K562 (cell line): ENCODE results near the gene RNU6-9. TPM values are rescaled to one million over a fixed set of nuclear protein-coding genes. Genes with fewer than 3 reads are reported as not detected.

ENCODE experiments used
- ATAC-seq: fragments of 200-7000 bp; cut with Tn5 transposase; 3 replicates; pipeline ENCODE4 v1.9.1; 2020; ENCODE audit warnings: moderate library complexity
- BruUV-seq: library from RNA; stranded (reverse); fragments of 400-500 nt; replicated peaks from 2 replicates; lab custom pipeline; 2021; lab: Mats Ljungman, UMichigan
- CTCF ChIA-PET: fragments of 300-600 bp; formaldehyde crosslinking; extraction: SDS; loops from one replicate; lab custom pipeline; 2021; ENCODE audit warnings: low intra/inter-chr PET ratio; lab: Yijun Ruan, JAX
- POLR2A ChIA-PET: fragments of 300-600, 350-650 bp; sonication (Branson Sonifier 250); formaldehyde crosslinking; extraction: SDS; loops from one replicate; lab custom pipeline; 2021; ENCODE audit warnings: antibody characterized with exemption, inconsistent platforms; lab: Yijun Ruan, JAX
- DNase-seq, 4 experiments: peaks; one replicate each; pipeline versions ENCODE4 v3.0.0 to v3.0.0-alpha.2; 2011 to 2018; ENCODE audit warnings: low spot score in 3 of 4, mixed read lengths in 3 of 4; ENCODE audit errors: extremely low read depth in 1 of 4
- FAIRE-seq: peaks from 2 replicates; lab custom pipeline; 2011; peaks lifted over from hg19 to GRCh38; lab: Jason Lieb, UNC
- H2AFZ ChIP-seq: 2 replicates; pipeline ENCODE4 v1.6.0; 2011; ENCODE audit warnings: low read depth, low read length, control low read depth, inconsistent platforms
- H3K27ac ChIP-seq: fragments of 200-600 bp; 3 replicates; pipeline ENCODE4 v1.8.0; 2011; ENCODE audit warnings: low read depth, mild to moderate bottlenecking, control low read depth, inconsistent platforms, low read length, moderate library complexity, mixed read lengths; ENCODE audit errors: extremely low read depth
- H3K27me3 ChIP-seq, 2 experiments: fragments of 300-600 bp in 1 of 2; 2 replicates in 1 of 2; 3 replicates in 1 of 2; pipeline versions ENCODE4 v1.6.0 to v1.8.0; 2011; ENCODE audit warnings: inconsistent platforms in 2 of 2, low read length in 2 of 2, mild to moderate bottlenecking in 1 of 2, mixed read lengths in 1 of 2, moderate library complexity in 1 of 2; ENCODE audit not compliant: control insufficient read depth in 2 of 2, insufficient read depth in 2 of 2
- H3K36me3 ChIP-seq: fragments of 300-600 bp; 3 replicates; pipeline ENCODE4 v1.8.0; 2011; ENCODE audit warnings: mild to moderate bottlenecking, low read length, inconsistent platforms; ENCODE audit not compliant: control insufficient read depth, insufficient read depth
- H3K4me1 ChIP-seq, 2 experiments: fragments of 200-600 bp in 1 of 2; replicated peaks in 1 of 2; 2 replicates in 1 of 2; 3 replicates in 1 of 2; pipeline versions ENCODE4 v1.5.1 to v1.8.0; 2011; ENCODE audit warnings: inconsistent platforms in 2 of 2, low read length in 2 of 2, mild to moderate bottlenecking in 1 of 2, mixed read lengths in 1 of 2, moderate library complexity in 1 of 2; ENCODE audit not compliant: control insufficient read depth in 2 of 2, insufficient read depth in 2 of 2
- H3K4me2 ChIP-seq: 2 replicates; pipeline ENCODE4 v1.6.1; 2011; ENCODE audit warnings: low read length, control low read depth, inconsistent platforms, mixed read lengths; ENCODE audit not compliant: insufficient read depth
- H3K4me3 ChIP-seq: fragments of 200-600 bp; sonication (generic), shearing (Covaris generic); 2 replicates; pipeline ENCODE4 v1.5.1; 2016; ENCODE audit warnings: control low read depth, inconsistent platforms
- H3K79me2 ChIP-seq: fragments of 200-600 bp; 3 replicates; pipeline ENCODE4 v1.8.0; 2011; ENCODE audit warnings: low read length, inconsistent platforms; ENCODE audit not compliant: control insufficient read depth, insufficient read depth
- H3K9ac ChIP-seq, 2 experiments: 2 replicates each; pipeline versions ENCODE4 v1.6.0 to v1.6.1; 2011; ENCODE audit warnings: low read depth in 2 of 2, low read length in 2 of 2, control low read depth in 1 of 2, inconsistent platforms in 1 of 2, mild to moderate bottlenecking in 1 of 2, mixed read lengths in 1 of 2; ENCODE audit not compliant: insufficient read depth in 1 of 2
- H3K9me1 ChIP-seq: one replicate; pipeline ENCODE4 v1.6.0; 2011; ENCODE audit warnings: inconsistent platforms, mild to moderate bottlenecking, low read length, moderate library complexity; ENCODE audit not compliant: control insufficient read depth, insufficient read depth
- H3K9me3 ChIP-seq: replicated peaks from 2 replicates; pipeline ENCODE4 v1.5.1; 2011; ENCODE audit warnings: low read depth, low read length, inconsistent platforms; ENCODE audit not compliant: control insufficient read depth, insufficient read depth
- H4K20me1 ChIP-seq: replicated peaks from 2 replicates; pipeline ENCODE4 v1.6.1; 2011; ENCODE audit warnings: low read length, inconsistent platforms, mixed read lengths; ENCODE audit not compliant: control insufficient read depth, insufficient read depth
- C11orf30 ChIP-seq: fragments of 450-650 bp; IDR thresholded peaks from 2 replicates; pipeline ENCODE4 v1.6.1; 2016; ENCODE audit warnings: low read depth, mild to moderate bottlenecking
- CTCF ChIP-seq, 3 experiments: IDR thresholded peaks in 2 of 3; conservative IDR thresholded peaks in 1 of 3; 2 replicates each; pipeline ENCODE4 v1.5.1; 2011 to 2012; ENCODE audit warnings: low read length in 3 of 3, mild to moderate bottlenecking in 3 of 3, control low read depth in 2 of 3, improper control_type of control experiment in 1 of 3, inconsistent platforms in 1 of 3, low read depth in 1 of 3, mixed read lengths in 1 of 3, moderate library complexity in 1 of 3; ENCODE audit not compliant: insufficient read depth in 2 of 3
- HEY1 ChIP-seq: fragments of 250-450 bp; sonication (Bioruptor Pico); IDR thresholded peaks from 2 replicates; pipeline ENCODE4 v1.5.0; 2020; ENCODE audit warnings: mild to moderate bottlenecking, moderate library complexity, borderline replicate concordance
- POLR2G ChIP-seq: fragments of 200-400 bp; formaldehyde crosslinking; IDR thresholded peaks from 2 replicates; pipeline ENCODE4 v1.6.1; 2017; ENCODE audit warnings: low read depth, mild to moderate bottlenecking, antibody characterized with exemption, low read length, moderate library complexity
- RBFOX2 ChIP-seq: fragments of 200-400 bp; formaldehyde crosslinking; IDR thresholded peaks from 2 replicates; pipeline ENCODE4 v1.6.1; 2017; ENCODE audit warnings: low read depth, mild to moderate bottlenecking, low read length, moderate library complexity
- RBM22 ChIP-seq: fragments of 200-400 bp; formaldehyde crosslinking; IDR thresholded peaks from 2 replicates; pipeline ENCODE4 v1.6.1; 2018; ENCODE audit warnings: low read length, low read depth; ENCODE audit not compliant: poor library complexity, severe bottlenecking
- USF1 ChIP-seq: sonication (generic); formaldehyde crosslinking; IDR thresholded peaks from 2 replicates; pipeline ENCODE4 v1.9.0; 2022; ENCODE audit warnings: mild to moderate bottlenecking, missing genetic modification reagents
- ZBTB33 ChIP-seq: sonication (generic); formaldehyde crosslinking; IDR thresholded peaks from 2 replicates; pipeline ENCODE4 v1.8.1; 2023; ENCODE audit warnings: mild to moderate bottlenecking, missing genetic modification reagents
- ZNF165 ChIP-seq: fragments of 250-450 bp; sonication (Bioruptor Pico); IDR thresholded peaks from 2 replicates; pipeline ENCODE4 v1.4.0; 2020; ENCODE audit warnings: borderline replicate concordance
- ZNF511 ChIP-seq: sonication (generic); formaldehyde crosslinking; IDR thresholded peaks from 2 replicates; pipeline ENCODE4 v1.8.0; 2022; ENCODE audit warnings: mild to moderate bottlenecking, missing genetic modification reagents
- WGBS: fragments of 100-300 bp; shearing (Covaris generic); methylation state at CpG from one replicate; pipeline ENCODE4 v1.1.6; 2016; ENCODE audit warnings: low coverage, mixed read lengths; ENCODE audit not compliant: insufficient coverage; ENCODE audit errors: missing lambda C conversion rate; 5-methylcytosine and 5-hydroxymethylcytosine counted together
- in situ Hi-C: fragments of 300-500 bp; cut with MboI; formaldehyde crosslinking; loops from 4 replicates; pipeline ENCODE4 v1.15.0; 2018; ENCODE audit warnings: inconsistent platforms, mixed read lengths
- intact Hi-C: fragments of 100-400 bp; cut with micrococcal nuclease; formaldehyde crosslinking; loops from 2 replicates; pipeline ENCODE4 v1.14.2; 2022
- polyA plus RNA-seq, 8 experiments: library from polyadenylated mRNA; depleted of rRNA in 4 of 8; stranded (reverse) in 5 of 8; unstranded in 3 of 8; fragments of >200 nt; fragmentation: Nextera tagmentation in 2 of 8; fragmentation: Illumina TruSeq in 1 of 8; extraction: Ambion mirVana in 2 of 8; extraction: Trizol in 1 of 8; gene quantifications; 2 replicates each; pipeline versions ENCODE4 v1.2.1 to v1.2.3, GENCODE V29; 2011 to 2014; ENCODE audit warnings: inconsistent platforms in 1 of 8, missing spikeins in 1 of 8
- total RNA-seq, 7 experiments: library from RNA; depleted of rRNA in 6 of 7; stranded (reverse); fragments of >200 nt in 6 of 7; fragmentation: Illumina TruSeq in 2 of 7; extraction: Trizol in 2 of 7; gene quantifications; 2 replicates each; pipeline versions ENCODE4 v1.2.1 to v1.2.3, GENCODE V29; 2011 to 2021; ENCODE audit warnings: low replicate concordance in 1 of 7

Gene RNU6-9
- total and polyA plus RNA-seq, 9 of the 15 experiments (the other 6 are each of a cell fraction or from before 2014, with no cell fraction given), result not detected

GRCh38 chr19:897442-898039 lies 4.3 kb downstream of the RNU6-9 start:
- H2AFZ ChIP-seq, result no peak overlapping the region
- H3K9ac ChIP-seq, result peak overlapping the region in 1 of 2 experiments; percentile 67; a peak in 2 of 4 replicates
- no TSS peak for BruUV-seq
- FAIRE-seq (no peak), ATAC-seq (no peak), DNase-seq (no peak)
- H3K4me3 ChIP-seq, result no peak overlapping the region
- peaks cover 49% of the 10 kb centered on the region; the same call in 2 of the 3 replicates for H3K36me3 ChIP-seq
- ChIA-PET CTCF (no interaction called here), POLR2A (interaction anchor here (0.9 to 2.4 kb wide), 2 partner anchors 10 to 16 kb away, joined by 3 to 21 read pairs; no protein-coding TSS in a partner anchor)
- peaks cover 27% of the 10 kb centered on the region for H3K79me2 ChIP-seq
- peaks cover 5% of the 10 kb centered on the region for H3K9me1 ChIP-seq
- no peak overlapping the region for H3K4me2 ChIP-seq
- in situ Hi-C loops, result no loop called here
- no peak for TF ChIP-seq ZNF165 (CRISPR knock-in tag)
- peak; percentile 60 for TF ChIP-seq RBM22
- no peak for TF ChIP-seq C11orf30
- no peak for TF ChIP-seq HEY1
- peak; percentile 70 for TF ChIP-seq POLR2G
- TF ChIP-seq ZBTB33, result peak; percentile 47
- peak in 2 of 3 experiments; percentile 5 to 14; a peak in 2 of 6 replicates for TF ChIP-seq CTCF (IDR thresholded peaks at IDR 0.05 in 2 of 3, conservative IDR thresholded peaks at IDR 0.05 in 1 of 3; ENCODE audit: insufficient read depth in 2 of 3, low read depth in 1 of 3, low read length in 3 of 3)
- TF ChIP-seq ZNF511 (CRISPR knock-in tag), result no peak
- TF ChIP-seq RBFOX2, result peak; percentile 61
- TF ChIP-seq USF1, result no peak; the same call in 1 of the 2 replicates
- H3K27me3 ChIP-seq, result no peaks in the 10 kb centered on the region
- peaks cover 27 to 65% of the 10 kb centered on the region in 2 experiments for H3K4me1 ChIP-seq
- WGBS, result 93% methylated on average over 21 of the region's 26 CpGs
- intact Hi-C loops, result no loop called here
- H4K20me1 ChIP-seq, result peaks cover 11% of the 10 kb centered on the region
- no peak overlapping the region for H3K27ac ChIP-seq
- H3K9me3 ChIP-seq, result no peaks in the 10 kb centered on the region
